Amygdala (tissue), 56 donors: ENCODE data around the gene TXNL4B.

Experiments used
- DNase-seq, 56 donors: peaks; one replicate each; lab custom pipeline; 2025; lab: John Stamatoyannopoulos, UW

TXNL4B gene

DNA sequence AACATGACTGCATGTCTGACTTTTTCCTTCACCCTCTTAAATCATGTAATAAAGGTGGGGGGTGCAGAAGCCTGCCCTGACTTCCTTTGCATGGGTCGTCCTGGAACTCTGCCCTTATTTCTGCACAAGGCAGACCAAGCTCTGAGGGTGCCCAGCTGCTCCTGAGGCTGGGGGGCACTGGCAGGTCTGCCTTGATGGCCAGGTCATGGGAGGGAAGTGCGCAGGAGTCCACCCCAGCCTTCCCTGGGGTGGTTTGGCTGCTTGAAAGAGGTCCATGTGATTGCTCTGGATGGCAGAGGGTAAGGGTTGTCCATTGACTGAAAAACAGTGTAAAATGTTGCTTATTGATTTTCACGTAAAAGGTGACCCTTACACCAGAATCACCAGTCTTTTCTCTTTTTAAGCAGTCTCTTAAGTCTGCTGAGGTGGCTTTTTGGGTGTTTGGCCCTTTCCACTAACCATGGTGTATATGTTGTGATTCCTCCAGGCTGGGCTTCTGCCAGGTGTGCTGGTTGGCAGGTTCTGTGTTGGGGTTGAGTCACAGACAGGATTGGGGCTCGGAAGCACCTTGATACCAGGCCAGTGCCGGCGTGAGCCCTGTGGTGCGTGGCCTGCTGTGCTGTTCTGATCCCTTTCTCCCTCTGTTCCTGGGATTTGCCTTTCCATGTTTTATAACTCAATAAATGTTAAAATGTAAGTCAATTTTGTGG, 19.6 kb upstream of the TXNL4B start:
- DNase-seq = no peak

DNA sequence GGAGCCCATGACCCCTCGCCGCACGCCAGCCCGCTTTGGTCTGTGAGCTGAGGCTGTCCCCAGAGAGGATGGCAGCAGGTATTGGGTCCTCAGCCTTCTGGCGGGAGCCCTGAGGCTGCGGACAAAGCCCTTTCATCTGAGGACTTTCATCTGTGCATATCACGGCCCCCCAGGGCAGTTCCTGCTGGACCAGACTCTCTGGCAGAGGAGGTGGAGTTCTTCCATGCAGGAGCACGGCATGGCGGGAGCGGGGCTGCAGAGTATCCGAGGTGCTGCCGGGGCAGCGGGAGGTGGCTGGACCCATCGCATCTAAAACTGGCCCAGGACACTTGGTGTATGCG, 19.0 kb upstream of the TXNL4B start:
- no peak for DNase-seq

DNA sequence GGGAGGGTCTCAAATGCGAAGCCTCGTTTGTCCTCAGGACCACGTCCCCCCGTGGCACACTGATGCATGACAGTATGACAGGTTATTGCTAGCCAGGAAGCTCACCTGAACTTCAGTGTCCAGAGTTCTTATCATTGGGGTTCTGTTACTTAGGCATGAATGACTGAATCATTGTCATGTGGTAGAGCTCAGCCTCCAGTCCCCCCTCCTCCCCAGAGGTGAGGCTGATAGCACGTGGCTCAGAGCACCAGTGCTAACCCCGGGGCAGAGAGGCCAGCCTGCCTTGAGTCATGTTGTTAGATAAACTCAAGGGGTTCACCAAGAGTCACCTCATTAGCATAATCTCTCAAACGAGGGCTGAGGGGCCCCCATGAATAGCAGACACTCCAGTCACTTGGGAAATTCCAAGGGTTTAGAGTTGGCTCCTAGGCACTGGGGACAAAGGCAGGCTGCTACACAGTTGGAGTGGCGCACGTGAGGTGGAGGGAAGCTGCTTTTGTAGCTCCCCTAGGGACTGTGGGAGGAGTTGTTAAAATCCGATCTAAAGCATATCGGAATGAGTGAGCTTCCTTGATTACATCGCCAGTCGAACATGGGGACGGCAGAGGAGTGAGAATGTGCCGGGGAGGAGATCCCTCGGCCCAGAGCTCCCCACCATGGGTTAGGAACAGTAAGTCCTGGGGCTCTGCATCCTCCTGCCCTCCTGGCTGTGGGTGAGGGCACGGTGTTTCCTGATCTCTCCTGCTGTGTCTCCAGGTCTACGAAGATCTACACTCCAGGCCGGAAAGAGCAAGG, 18.4 kb upstream of the TXNL4B start:
- no peak for DNase-seq

DNA sequence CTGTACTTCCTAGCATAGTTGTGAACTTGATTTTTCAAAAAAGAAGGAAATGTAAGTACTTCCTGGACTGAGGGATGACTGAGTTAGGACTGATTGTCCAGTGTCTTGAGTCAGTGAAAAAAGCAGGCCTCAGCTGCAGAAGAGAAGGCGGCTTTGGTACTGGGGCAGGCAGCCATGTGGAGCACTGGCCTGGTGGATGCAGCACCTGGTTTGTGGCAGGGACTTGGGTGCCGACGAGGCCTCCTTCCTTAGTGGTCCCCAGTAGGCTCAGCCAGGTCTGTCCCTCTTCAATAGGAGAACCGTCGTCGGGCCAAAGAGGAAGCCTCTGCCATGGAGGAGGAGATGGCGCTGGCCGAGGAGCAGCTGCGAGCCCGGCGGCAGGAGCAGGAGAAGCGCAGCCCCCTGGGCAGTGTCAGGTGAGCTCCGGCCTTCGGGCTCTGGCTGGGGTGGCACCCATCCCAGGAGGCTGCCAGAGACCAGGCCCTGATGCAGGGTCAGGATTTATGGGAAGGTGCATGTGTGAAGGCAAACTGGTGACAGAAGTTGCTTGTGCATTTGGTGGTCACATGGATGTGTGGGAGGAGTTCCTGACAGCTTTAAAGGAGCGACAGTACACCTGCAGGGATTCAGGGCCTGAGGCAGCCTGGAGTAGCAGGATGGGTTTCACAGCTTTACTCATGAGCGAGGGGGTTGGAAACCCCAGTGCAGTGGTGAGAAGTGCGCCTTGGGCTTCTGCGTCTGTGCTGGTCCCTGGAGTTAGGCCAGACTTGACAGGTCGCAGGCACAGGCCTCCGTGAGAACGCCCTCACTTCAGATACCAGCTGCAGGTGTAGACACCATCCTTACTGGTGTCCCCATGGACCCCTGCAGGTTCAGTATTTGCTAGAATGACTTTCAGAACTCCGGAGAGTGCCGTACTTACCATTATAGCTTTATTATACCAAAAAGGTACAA, 17.5 kb upstream of the TXNL4B start:
- DNase-seq = no peak

DNA sequence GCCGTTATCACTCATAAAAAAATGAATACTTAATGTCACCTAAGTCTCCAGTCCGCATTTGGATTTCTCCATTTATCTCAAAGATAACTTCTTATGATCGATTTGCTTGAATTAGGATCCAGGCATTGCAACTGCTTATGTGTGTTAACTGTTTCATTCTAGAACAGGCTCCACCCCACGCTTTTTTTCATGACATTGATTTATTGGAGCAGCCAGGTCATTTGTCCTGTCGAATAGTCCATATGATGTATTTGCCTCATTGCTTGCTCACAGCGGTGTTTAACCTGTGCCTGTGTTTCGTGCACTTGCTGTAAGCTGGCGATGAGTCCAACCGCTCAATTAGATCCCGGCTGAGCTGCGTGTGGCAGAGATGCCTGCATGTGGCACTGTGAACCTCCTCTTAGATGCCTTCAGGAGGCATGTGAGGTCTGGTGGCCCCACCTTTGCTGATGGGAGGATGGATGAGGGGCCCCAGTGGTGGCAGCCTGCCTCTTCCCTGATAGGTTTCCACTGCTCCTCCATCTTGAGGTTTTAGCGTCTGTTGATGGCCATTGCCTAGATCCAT, 16.6 kb upstream of the TXNL4B start:
- DNase-seq = no peak

DNA sequence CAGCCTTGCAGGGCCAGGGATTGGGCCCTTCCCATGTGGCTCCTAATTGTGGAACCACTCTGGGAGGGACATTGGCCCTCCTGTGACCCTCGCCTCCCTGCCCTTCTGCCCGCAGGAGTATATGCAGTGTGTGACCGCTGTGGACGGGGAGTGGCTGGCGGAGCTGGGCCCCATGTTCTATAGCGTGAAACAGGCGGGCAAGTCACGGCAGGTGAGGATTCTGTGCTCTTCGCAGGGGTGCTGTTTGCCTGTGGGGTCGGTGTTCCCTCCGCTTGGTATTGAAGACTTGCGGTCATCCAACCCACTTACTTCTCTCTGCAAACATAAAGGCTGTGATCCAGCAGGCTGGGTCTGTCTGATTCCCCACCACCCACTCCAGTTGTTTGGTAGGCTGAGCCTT, 15.9 kb upstream of the TXNL4B start:
- DNase-seq = no peak

DNA sequence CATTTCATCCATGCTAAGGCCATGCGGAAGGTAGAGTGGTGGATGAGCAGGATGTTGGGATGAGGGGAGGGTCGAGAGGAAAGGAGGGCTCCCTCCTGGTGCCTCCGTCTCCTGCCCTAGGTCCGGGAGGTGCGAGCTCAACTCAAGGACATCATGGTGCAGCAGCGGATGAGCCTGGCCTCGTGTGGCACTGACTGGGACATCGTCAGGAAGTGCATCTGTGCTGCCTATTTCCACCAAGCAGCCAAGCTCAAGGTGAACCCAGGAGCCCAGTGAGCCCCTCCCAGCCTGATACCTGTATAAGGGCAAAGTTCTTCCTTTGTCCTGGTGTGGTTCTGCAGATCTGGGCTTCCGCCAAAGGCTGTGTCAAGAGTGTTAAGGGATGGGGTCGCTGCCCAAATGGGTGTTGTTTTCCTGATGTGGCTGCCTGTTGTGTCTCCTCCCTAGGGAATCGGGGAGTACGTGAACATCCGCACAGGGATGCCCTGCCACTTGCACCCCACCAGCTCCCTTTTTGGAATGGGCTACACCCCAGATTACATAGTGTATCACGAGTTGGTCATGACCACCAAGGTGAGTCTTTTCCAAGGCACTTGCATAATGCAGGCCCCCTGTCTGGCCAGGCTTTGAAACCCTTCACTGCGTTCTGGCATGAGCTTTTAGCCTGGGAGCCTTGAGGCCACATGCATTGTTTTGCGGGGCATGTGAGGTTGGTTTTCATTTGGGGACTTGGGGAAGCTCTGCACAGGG, 15.1 kb upstream of the TXNL4B start:
- no peak for DNase-seq

DNA sequence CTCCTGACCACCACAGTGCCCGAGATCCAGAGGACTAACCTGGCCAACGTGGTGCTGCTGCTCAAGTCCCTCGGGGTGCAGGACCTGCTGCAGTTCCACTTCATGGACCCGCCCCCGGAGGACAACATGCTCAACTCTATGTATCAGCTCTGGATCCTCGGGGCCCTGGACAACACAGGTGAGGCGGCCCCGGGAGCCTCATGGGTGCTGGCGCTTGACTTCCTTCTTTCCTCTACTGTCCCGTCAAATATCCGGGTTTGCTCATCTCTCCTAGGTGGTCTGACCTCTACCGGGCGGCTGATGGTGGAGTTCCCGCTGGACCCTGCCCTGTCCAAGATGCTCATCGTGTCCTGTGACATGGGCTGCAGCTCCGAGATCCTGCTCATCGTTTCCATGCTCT, 14.0 kb upstream of the TXNL4B start:
- no peak for DNase-seq

DNA sequence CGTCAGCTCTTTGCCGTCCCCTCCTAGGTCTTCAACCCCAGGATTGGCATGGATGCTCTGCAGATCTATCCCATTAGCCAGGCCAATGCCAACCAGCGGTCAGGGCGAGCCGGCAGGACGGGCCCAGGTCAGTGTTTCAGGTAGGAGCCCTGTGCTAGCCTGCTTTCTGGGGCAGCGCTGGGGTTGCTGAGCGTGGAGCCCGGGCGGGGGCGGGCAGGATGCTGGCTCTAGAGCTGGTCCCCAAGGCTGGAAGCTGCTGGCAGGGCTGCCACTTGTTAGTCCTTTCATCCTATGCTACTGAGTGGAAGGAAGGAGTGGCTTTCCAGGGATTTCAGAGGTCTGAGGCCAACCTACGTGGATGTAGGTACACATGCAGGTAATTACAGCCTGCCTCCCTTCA, 12.6 kb upstream of the TXNL4B start:
- no peak for DNase-seq

DNA sequence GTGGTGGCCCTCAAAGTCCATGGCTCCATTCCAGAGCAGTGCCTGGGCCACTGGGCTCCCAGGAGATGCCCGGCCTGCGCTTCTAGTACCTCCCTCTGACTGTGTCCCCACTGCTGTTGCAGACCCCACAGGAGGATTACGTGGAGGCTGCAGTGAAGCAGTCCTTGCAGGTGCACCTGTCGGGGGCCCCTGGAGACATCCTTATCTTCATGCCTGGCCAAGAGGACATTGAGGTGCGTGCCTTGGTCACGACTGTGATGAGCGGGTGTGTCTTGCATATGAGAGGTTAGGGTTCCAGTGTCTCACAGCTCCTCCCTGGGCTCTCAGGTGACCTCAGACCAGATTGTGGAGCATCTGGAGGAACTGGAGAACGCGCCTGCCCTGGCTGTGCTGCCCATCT, 11.5 kb upstream of the TXNL4B start:
- DNase-seq = no peak

DNA sequence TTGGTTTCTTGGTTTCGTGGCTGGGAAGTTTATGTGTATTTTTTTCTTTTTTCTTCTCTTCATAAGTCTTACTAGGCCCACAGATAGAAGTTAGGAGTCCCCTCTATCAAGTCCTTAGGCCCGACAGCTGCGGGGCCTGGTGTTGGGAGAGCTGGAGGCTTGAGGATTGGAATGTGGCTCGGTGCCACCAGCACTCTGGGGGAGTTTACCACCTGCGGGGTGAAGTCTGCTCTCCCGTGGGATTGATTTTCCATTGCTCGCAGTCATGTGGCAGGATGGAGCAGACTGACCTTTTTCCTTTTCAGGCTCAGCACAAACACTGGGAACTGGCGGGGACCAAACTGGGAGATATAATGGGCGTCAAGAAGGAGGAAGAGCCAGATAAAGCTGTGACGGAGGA, 7.8 kb upstream of the TXNL4B start:
- DNase-seq = no peak

DNA sequence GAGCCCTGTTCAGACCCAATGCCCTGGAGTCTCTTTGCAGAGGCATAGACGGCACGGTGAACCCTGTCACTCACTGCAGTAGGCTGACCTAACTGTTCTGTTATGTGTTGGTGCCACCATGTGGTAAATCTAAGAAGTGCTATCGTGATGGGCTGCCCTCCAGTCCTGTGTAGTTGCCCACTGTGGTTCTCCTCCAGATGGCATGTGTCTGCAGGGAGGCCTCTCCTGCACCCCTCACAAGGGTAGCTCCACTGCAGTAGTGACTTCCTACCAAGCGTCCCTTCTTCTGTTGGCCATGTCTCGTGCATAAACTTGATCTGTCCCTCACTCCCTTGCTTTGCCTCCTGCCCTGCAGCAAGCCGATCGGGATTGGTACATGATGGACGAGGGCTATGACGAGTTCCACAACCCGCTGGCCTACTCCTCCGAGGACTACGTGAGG, 6.0 kb upstream of the TXNL4B start:
- DNase-seq = peak in 28 of 56 donors; percentile 1 to 69 (median 14)

DNA sequence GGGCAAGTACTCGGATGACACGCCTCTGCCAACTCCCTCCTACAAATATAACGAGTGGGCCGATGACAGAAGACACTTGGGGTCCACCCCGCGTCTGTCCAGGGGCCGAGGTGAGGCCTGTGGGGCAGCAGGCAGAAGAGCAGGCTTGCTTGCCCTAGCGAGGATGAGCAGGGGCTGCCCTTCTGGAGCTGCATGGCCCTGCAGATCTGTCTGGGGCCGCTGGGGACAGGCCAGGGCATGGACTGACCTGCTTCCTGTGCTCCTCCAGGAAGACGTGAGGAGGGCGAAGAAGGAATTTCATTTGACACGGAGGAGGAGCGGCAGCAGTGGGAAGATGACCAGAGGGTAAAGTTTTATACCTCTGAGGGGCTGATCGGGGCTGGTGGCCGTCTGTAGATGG, 5.5 kb upstream of the TXNL4B start:
- no peak for DNase-seq

DNA sequence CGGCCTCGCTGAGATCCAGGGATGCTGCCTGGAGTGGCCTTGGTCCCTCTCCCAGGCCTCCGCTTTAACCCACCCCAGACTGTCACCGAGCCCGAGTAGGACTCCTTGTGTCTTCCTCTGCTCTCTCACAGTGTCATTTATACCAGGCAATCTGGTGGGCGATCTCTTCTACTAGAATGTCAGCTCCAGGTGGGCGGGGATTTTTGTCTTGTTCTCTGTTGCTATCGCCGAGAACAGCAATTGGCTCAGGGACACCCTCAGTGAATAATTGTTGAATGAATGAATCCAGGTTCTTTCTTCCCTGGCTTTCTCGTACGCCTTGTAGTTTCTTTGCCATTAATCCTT, 818 bp upstream of the TXNL4B start:
- DNase-seq = peak in 4 of 56 donors; percentile 43 to 67 (median 48)

DNA sequence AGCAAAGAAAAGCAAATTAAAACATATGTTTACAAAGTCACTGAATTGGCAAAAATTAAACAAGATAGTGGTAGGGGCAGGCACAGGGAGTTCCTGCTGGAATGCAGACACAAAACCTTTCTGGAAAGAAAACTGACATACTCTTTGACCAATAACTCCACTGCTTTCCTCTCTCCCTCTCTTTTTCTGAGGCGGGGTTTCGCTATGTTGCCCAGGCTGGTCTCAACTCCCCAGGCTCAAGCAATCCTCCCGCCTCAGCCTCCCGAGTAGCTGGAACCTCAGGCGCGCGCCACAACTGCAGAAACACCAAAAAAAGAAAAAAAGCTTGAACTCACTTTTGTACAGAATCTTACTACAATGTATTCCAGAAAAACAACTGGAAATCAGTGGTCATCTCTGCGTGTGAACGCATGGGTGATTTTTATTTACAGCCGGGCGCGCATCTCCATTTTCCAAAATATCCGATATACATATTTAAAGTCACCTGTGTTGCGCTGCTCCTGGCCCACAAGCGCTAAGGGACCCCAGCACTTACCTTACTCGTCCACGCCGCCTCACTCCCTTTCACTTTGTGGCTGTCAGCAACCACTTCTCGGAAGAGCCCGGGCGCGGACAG, 480 bp downstream of the TXNL4B start:
- no peak for DNase-seq

DNA sequence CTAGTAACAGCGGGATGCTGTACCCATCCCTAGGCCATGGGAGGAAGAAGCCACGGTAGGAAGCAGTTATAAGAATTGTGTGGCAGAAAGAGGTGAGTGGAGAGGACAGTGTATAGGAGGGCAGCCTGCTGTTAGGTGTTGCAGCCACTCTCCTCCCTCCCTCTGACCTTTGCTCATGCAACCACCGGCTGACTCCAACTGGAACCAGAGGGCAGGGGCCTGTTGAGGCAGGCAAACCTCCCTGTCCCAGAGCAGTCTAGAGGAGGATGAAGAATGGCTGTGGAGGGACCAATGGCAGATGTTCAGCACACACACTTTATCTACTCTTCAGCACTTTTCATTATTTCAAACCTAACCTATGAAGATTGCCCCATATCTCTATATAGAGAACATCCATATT, 2.2 kb downstream of the TXNL4B start:
- no peak for DNase-seq

DNA sequence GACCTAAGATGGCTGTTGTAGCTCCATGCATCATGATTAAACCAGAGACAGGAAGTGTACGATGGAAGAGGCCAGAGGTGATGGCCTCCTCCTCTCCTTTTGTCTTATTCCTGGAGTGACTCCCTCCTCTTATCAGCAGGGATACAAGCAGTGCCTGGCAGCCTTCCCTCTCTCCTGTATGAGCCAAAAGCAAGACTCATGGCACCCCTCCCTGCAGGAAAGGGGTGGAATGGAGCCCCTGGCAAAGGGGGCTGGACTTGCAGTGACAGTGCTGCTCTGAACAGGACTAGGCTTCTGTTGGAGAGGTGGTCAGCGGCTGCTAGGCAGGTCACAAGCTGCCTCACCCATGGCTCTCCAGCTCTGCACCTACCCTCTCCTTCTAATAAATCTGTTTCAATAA, 8.4 kb downstream of the TXNL4B start:
- no peak for DNase-seq

DNA sequence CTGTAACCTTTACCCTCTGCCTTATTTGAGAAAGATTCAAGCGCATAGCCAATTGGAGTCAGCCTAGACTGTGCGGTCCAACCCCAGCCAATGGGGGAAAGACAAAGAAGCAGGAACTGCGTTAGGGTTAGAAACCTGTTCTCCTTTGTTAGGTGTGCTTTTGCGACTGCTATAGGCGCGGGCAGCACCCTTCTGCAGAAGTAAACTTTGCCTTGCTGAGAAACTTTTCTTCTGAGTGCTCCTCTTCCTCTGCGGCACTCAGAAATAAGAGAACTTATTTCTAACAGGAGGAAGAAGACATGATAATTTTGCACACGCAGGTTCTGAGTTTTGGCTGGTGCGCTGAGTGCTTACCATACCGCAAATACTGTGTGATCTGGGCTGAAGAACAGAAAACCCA, 9.0 kb downstream of the TXNL4B start:
- DNase-seq = no peak

DNA sequence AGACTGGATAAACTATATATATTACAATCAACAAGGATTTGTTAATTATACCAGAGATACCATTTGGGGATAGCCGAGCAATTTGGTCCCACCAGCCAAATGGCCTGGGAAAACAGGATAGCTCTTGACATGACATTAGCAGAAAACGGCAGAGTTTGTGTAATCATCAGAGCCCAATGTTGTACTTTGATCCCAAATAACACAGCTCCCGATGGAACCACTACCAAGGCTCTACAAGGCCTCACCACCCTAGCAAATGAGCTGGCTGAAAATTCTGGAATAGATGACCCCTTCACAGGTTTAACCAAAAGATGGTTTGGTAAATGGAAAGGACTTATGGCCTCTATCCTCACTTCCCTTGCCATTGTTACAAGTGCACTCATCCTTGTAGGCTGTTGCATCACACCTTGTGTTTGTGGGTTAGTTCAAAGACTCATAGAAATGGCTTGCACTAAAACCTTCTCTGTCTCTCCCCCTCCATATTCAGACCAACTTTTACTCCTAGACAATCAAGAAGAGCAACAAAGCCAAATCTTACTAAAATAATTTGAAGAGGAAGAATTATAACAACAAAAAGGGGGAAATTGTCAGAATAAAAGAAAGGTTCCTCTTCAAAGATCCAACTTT, 9.5 kb downstream of the TXNL4B start:
- DNase-seq = no peak
